Measurements from ENCODE around the gene CTNNA1.

DNA sequence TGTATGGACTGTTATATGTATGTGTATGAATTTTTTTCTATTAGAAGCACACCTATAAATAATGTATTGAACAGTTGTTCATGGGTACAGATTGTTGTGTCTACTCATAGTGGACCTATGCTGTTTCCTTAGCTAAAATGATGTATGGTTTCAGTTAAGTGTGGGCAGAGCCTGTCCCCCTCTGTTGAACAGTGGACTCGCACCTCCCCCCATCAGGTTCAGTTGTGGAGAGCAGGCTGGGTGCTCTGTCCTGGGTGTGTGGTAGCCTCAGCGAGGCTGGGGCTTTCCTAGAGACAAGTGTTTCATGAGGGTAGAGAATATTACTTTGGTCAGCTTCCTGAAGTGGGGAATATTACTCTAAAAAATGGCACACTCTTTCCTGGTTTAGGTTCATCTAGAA lies 169.3 kb downstream of the CTNNA1 start:
- TF ChIP-seq, protein P1, sequence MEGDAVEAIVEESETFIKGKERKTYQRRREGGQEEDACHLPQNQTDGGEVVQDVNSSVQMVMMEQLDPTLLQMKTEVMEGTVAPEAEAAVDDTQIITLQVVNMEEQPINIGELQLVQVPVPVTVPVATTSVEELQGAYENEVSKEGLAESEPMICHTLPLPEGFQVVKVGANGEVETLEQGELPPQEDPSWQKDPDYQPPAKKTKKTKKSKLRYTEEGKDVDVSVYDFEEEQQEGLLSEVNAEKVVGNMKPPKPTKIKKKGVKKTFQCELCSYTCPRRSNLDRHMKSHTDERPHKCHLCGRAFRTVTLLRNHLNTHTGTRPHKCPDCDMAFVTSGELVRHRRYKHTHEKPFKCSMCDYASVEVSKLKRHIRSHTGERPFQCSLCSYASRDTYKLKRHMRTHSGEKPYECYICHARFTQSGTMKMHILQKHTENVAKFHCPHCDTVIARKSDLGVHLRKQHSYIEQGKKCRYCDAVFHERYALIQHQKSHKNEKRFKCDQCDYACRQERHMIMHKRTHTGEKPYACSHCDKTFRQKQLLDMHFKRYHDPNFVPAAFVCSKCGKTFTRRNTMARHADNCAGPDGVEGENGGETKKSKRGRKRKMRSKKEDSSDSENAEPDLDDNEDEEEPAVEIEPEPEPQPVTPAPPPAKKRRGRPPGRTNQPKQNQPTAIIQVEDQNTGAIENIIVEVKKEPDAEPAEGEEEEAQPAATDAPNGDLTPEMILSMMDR (IDR thresholded peaks at IDR 0.05; ENCODE audit: insufficient read depth, low read depth, low read length) = no peak
- TF ChIP-seq EZH2 (IDR thresholded peaks at IDR 0.05; ENCODE audit: insufficient read depth, low read length) = no peak

Data from astrocyte (in vitro differentiated cells and primary cell).